GM12873 (cell line): ENCODE measurements around the gene CCNH.

Source experiments
- CTCF ChIP-seq: IDR thresholded peaks from 2 replicates; pipeline ENCODE4 v1.5.1; 2012; ENCODE audit warnings: low read depth, mild to moderate bottlenecking, moderate library complexity, low read length, control low read depth; ENCODE audit not compliant: insufficient read depth; ENCODE audit errors: missing control alignments

CCNH gene

GRCh38 chr5:87435144-87435694 is 22.5 kb upstream of the CCNH start:
- TF ChIP-seq CTCF: no peak

GRCh38 chr5:87434461-87434860 is 21.7 kb upstream of the CCNH start:
- TF ChIP-seq CTCF: no peak

GRCh38 chr5:87433945-87434344 is 21.2 kb upstream of the CCNH start:
- no peak for TF ChIP-seq CTCF

GRCh38 chr5:87432460-87432859 is 19.7 kb upstream of the CCNH start:
- TF ChIP-seq CTCF: no peak

GRCh38 chr5:87430863-87431457 is 18.2 kb upstream of the CCNH start:
- no peak for TF ChIP-seq CTCF

GRCh38 chr5:87423755-87424154 is 11.0 kb upstream of the CCNH start:
- no peak for TF ChIP-seq CTCF

GRCh38 chr5:87421307-87421706 is 8.6 kb upstream of the CCNH start:
- no peak for TF ChIP-seq CTCF
